ENCODE results near the gene S100PBP. TPM values are rescaled to one million over a fixed set of nuclear protein-coding genes. Genes with fewer than 3 reads are reported as not detected.

The S100PBP gene
- total and polyA plus RNA-seq, 9 of the 15 experiments (the other 6 are each of a cell fraction or from before 2014, with no cell fraction given): 22.9 to 60.2 (median 32.9) TPM

DNA sequence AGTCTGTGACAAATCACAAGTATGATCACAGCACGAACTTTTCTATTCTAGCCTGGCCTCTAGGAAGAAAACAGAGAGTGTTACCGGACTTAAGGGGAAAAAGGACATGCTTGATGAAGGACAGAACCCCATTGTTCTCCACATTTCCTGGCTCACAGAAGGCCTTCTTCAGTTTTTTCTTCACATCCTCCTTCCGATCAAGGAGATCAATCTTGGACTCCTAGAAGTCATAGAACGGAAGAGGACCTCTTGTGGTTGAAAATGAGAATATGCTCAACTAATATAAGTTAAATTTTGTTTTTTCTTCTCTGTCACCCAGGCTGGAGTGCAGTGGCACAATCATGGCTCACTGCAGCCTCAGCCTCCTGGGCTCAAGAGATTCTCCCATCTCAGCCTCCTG is 30.6 kb upstream of the S100PBP start:
- in situ Hi-C loops (cut with MboI): no loop called here
- Histone ChIP-seq H3K9ac (ENCODE audit: insufficient read depth in 1 of 2, low read depth in 2 of 2, low read length in 2 of 2) (no peak overlapping the region), H4K20me1 (replicated peaks; ENCODE audit: control insufficient read depth, insufficient read depth, low read length) (no peaks in the 10 kb centered on the region), H2AFZ (ENCODE audit: low read depth, low read length) (no peak overlapping the region), H3K9me1 (ENCODE audit: control insufficient read depth, insufficient read depth, low read length) (no peaks in the 10 kb centered on the region), H3K79me2 (ENCODE audit: control insufficient read depth, insufficient read depth, low read length) (peaks cover 5% of the 10 kb centered on the region; the same call in 1 of the 3 replicates), H3K4me3 (no peak overlapping the region), H3K27ac (ENCODE audit: extremely low read depth, low read depth, low read length) (no peak overlapping the region), H3K4me1 (replicated peaks in 1 of 2; ENCODE audit: control insufficient read depth in 2 of 2, insufficient read depth in 2 of 2, low read length in 2 of 2) (no peaks in the 10 kb centered on the region), H3K36me3 (ENCODE audit: control insufficient read depth, insufficient read depth, low read length) (peaks cover 89% of the 10 kb centered on the region), H3K27me3 (ENCODE audit: control insufficient read depth in 2 of 2, insufficient read depth in 2 of 2, low read length in 2 of 2) (no peaks in the 10 kb centered on the region), H3K4me2 (ENCODE audit: insufficient read depth, low read length) (no peak overlapping the region), H3K9me3 (replicated peaks; ENCODE audit: control insufficient read depth, insufficient read depth, low read depth, low read length) (no peaks in the 10 kb centered on the region)
- 86% methylated on average over 4 of the region's 4 CpGs for WGBS (ENCODE audit: insufficient coverage, low coverage, missing lambda C conversion rate)
- ATAC-seq: peak; percentile 62
- BruUV-seq (replicated peaks): no TSS peak
- FAIRE-seq: peak; percentile 23
- intact Hi-C loops (cut with micrococcal nuclease): loop anchor here (5.0 kb wide), 1 partner anchor 275 kb away; no protein-coding TSS in a partner anchor
- ChIA-PET POLR2A (interaction anchor here (0.7 to 1.8 kb wide), 5 partner anchors 10 to 141 kb away, joined by 3 to 15 read pairs (median 3); no protein-coding TSS in a partner anchor), CTCF (ENCODE audit: low intra/inter-chr PET ratio) (interaction anchor here (2.6 kb wide), 1 partner anchor 75 kb away, joined by 15 read pairs; no protein-coding TSS in a partner anchor)
- no peak for DNase-seq (ENCODE audit: extremely low read depth in 1 of 4, low spot score in 3 of 4)
- no peak for TF ChIP-seq ZNF584 (CRISPR knock-in tag; IDR thresholded peaks at IDR 0.05; ENCODE audit: low read depth)
- TF ChIP-seq GATAD2A (IDR thresholded peaks at IDR 0.05): no peak
- TF ChIP-seq POLR2G (IDR thresholded peaks at IDR 0.05; ENCODE audit: low read depth, low read length): no peak
- no peak for TF ChIP-seq ZNF217 (CRISPR knock-in tag; IDR thresholded peaks at IDR 0.05)
- TF ChIP-seq, protein P1, sequence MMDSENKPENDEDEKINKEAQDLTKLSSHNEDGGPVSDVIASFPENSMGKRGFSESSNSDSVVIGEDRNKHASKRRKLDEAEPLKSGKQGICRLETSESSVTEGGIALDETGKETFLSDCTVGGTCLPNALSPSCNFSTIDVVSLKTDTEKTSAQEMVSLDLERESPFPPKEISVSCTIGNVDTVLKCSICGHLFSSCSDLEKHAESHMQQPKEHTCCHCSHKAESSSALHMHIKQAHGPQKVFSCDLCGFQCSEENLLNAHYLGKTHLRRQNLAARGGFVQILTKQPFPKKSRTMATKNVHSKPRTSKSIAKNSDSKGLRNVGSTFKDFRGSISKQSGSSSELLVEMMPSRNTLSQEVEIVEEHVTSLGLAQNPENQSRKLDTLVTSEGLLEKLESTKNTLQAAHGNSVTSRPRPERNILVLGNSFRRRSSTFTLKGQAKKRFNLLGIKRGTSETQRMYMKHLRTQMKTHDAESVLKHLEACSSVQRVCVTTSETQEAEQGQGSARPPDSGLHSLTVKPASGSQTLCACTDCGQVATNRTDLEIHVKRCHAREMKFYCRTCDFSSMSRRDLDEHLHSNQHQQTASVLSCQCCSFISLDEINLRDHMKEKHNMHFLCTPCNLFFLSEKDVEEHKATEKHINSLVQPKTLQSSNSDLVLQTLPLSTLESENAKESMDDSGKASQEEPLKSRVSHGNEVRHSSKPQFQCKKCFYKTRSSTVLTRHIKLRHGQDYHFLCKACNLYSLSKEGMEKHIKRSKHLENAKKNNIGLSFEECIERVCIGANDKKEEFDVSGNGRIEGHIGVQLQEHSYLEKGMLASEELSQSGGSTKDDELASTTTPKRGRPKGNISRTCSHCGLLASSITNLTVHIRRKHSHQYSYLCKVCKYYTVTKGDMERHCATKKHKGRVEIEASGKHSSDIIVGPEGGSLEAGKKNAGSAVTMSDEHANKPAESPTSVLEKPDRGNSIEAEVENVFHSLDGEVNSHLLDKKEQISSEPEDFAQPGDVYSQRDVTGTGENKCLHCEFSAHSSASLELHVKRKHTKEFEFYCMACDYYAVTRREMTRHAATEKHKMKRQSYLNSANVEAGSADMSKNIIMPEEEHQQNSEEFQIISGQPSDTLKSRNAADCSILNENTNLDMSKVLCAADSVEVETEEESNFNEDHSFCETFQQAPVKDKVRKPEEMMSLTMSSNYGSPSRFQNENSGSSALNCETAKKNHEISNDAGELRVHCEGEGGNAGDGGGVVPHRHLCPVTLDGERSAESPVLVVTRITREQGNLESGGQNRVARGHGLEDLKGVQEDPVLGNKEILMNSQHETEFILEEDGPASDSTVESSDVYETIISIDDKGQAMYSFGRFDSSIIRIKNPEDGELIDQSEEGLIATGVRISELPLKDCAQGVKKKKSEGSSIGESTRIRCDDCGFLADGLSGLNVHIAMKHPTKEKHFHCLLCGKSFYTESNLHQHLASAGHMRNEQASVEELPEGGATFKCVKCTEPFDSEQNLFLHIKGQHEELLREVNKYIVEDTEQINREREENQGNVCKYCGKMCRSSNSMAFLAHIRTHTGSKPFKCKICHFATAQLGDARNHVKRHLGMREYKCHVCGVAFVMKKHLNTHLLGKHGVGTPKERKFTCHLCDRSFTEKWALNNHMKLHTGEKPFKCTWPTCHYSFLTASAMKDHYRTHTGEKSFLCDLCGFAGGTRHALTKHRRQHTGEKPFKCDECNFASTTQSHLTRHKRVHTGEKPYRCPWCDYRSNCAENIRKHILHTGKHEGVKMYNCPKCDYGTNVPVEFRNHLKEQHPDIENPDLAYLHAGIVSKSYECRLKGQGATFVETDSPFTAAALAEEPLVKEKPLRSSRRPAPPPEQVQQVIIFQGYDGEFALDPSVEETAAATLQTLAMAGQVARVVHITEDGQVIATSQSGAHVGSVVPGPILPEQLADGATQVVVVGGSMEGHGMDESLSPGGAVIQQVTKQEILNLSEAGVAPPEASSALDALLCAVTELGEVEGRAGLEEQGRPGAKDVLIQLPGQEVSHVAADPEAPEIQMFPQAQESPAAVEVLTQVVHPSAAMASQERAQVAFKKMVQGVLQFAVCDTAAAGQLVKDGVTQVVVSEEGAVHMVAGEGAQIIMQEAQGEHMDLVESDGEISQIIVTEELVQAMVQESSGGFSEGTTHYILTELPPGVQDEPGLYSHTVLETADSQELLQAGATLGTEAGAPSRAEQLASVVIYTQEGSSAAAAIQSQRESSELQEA (IDR thresholded peaks at IDR 0.05; ENCODE audit: low read depth): no peak
- TF ChIP-seq RAD21 (CRISPR knock-in tag; conservative IDR thresholded peaks at IDR 0.05 in 1 of 2, IDR thresholded peaks at IDR 0.05 in 1 of 2): 0 out of 4 replicates have a peak, but pooled peaks of 1 of the 2 experiments have one; percentile 11
- TF ChIP-seq RBM22 (IDR thresholded peaks at IDR 0.05; ENCODE audit: low read depth, low read length, poor library complexity, severe bottlenecking): peak; percentile 6
- TF ChIP-seq, protein P2, sequence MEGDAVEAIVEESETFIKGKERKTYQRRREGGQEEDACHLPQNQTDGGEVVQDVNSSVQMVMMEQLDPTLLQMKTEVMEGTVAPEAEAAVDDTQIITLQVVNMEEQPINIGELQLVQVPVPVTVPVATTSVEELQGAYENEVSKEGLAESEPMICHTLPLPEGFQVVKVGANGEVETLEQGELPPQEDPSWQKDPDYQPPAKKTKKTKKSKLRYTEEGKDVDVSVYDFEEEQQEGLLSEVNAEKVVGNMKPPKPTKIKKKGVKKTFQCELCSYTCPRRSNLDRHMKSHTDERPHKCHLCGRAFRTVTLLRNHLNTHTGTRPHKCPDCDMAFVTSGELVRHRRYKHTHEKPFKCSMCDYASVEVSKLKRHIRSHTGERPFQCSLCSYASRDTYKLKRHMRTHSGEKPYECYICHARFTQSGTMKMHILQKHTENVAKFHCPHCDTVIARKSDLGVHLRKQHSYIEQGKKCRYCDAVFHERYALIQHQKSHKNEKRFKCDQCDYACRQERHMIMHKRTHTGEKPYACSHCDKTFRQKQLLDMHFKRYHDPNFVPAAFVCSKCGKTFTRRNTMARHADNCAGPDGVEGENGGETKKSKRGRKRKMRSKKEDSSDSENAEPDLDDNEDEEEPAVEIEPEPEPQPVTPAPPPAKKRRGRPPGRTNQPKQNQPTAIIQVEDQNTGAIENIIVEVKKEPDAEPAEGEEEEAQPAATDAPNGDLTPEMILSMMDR (IDR thresholded peaks at IDR 0.05 in 2 of 3, conservative IDR thresholded peaks at IDR 0.05 in 1 of 3; ENCODE audit: insufficient read depth in 2 of 3, low read depth in 1 of 3, low read length in 3 of 3): peak in 2 of 3 experiments; percentile 26 to 43; a peak in 3 of 6 replicates
- TF ChIP-seq POLR2B (IDR thresholded peaks at IDR 0.05; ENCODE audit: low read depth, partially characterized antibody): peak; percentile 36

Data from K562 (cell line).